ENCODE results near the gene SLC25A22.

SLC25A22 gene

DNA sequence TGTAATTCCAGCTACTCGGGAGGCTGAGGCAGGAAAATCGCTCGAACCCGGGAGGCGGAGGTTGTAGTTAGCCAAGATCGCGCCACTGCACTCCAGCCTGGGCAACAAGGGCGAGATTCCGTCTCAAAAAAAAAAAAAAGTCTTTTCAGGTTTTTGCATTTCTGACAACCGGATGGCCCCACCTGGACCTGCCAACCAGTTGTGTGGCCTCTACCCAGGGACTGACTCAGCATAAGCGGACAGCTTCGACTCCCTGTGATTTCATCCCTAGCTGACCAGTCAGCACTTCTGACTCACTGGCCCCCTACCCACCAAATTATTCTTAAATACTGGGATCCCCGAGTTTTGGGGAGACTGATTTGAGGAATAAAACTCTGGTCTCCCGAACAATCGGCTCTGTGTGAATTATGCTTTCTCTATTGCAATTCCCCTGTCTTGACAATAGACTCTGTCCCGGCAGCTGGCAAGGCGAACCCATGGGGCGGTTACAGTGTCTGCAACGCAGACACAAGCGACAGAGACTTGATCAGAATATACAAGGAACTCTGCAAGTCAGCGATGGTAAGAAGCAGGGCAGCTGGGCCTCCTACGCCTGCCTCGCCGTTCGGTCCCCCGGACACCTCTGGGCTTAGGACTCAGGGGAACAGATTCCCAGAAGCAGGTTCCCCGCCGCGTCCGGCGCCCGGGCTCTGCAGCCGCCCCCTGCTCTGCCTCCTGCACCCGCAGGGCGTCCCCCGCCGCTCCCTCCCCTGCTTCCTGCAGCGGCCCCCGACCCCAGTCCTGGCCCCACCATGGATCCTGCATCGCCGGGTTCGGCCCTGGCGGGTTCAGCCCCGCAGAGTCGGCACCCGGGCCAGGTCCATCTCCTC, 51.6 kb downstream of the SLC25A22 start:
- Histone ChIP-seq H3K27me3 (ENCODE audit: insufficient read depth, low read length) (no peaks in the 10 kb centered on the region), H3K27ac (ENCODE audit: low read depth, low read length) (peak overlapping the region; percentile 93), H3K9ac (ENCODE audit: low read depth, low read length) (peak overlapping the region; percentile 80), H3K4me3 (ENCODE audit: low read length) (peak overlapping the region; percentile 80), H3K36me3 (ENCODE audit: insufficient read depth, low read length) (no peaks in the 10 kb centered on the region), H3K9me3 (ENCODE audit: insufficient read depth, low read depth, low read length) (no peaks in the 10 kb centered on the region), H3K4me1 (ENCODE audit: insufficient read depth, low read length) (peaks cover 17% of the 10 kb centered on the region; the same call in 1 of the 2 replicates)
- 23% methylated on average over 46 of the region's 46 CpGs for WGBS

DNA sequence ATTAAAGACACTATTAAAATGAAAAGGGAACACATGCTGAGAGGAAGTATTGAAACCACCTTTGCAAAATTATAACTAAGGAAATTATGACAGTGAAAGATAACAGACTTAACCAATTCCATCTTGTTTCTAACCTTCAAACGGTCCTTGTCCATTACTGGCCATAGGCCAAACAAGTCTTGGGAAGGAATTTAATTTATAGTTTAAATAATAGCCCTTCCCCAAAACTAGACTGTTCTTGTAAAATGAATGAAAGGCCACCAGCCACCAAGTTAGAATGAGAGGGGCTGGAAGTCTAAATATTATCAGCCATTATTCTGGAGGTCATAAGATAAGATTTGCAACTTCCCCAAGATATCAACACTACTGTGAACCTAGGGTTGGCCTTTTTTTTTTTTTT, 52.7 kb downstream of the SLC25A22 start:
- H3K9me3 ChIP-seq (ENCODE audit: insufficient read depth, low read depth, low read length), result no peaks in the 10 kb centered on the region
- no peaks in the 10 kb centered on the region for H3K27me3 ChIP-seq (ENCODE audit: insufficient read depth, low read length)
- H3K27ac ChIP-seq (ENCODE audit: low read depth, low read length), result no peak overlapping the region
- H3K4me1 ChIP-seq (ENCODE audit: insufficient read depth, low read length), result peaks cover 17% of the 10 kb centered on the region; the same call in 1 of the 2 replicates
- no peak overlapping the region for H3K9ac ChIP-seq (ENCODE audit: low read depth, low read length)
- H3K36me3 ChIP-seq (ENCODE audit: insufficient read depth, low read length), result no peaks in the 10 kb centered on the region
- no peak overlapping the region for H3K4me3 ChIP-seq (ENCODE audit: low read length)
- no CpG with 5 or more reads among the region's 1 CpG for WGBS

DNA sequence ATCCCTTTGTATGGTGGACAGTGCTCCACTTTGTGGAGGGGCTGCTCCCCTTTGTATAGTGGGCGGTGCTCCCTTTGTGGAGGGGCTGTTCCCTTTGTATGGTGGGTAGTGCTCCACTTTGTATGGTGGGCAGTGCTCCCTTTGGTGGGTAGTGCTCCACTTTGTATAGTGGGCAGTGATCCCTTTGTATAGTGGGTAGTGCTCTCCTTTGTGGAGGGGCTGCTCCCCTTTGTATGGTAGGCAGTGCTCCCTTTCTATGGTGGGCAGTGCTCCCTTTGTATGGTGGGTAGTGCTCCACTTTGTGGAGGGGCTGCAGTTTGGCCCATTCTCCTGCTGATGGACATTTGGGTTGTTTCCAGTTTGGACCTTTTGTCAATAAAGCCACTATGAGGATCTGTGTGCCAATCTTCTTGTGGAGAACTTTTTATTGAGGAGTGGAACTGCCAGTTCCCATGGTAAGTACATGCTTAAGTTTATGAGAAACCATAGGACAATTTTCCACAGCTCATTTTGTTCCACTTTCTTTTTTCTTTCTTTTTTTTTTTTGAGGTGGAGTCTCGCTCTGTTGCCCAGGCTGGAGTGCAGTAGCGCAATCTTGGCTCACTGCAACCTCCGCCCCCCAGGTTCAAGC, 55.4 kb downstream of the SLC25A22 start:
- H3K4me3 ChIP-seq (ENCODE audit: low read length), result no peak overlapping the region
- H3K36me3 ChIP-seq (ENCODE audit: insufficient read depth, low read length), result no peaks in the 10 kb centered on the region
- no peak overlapping the region; the same call in 1 of the 2 replicates for H3K9ac ChIP-seq (ENCODE audit: low read depth, low read length)
- H3K27ac ChIP-seq (ENCODE audit: low read depth, low read length), result peak overlapping the region; percentile 41; the same call in 1 of the 2 replicates
- 85% methylated on average over 4 of the region's 4 CpGs for WGBS
- peaks cover 10% of the 10 kb centered on the region; the same call in 1 of the 2 replicates for H3K4me1 ChIP-seq (ENCODE audit: insufficient read depth, low read length)
- no peaks in the 10 kb centered on the region for H3K27me3 ChIP-seq (ENCODE audit: insufficient read depth, low read length)
- H3K9me3 ChIP-seq (ENCODE audit: insufficient read depth, low read depth, low read length), result no peaks in the 10 kb centered on the region

DNA sequence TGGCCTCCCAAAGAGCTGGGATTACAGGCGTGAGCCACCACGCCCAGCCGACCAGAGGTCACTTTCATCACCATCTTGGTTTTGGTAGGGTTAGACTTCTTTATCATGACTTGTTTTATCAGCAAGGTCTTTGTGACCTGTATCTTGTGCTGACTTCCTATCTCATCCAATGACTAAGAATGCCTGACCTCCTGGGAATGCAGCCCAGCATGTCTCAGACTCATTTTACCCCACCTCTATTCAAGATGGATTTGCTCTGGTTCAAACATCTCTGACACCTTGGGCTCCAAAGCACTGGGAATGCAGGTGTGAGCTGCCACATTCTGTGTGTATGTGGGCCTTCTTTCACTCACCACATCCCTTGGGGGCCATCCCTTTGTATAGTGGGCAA, 55.9 kb downstream of the SLC25A22 start:
- WGBS, result 96% methylated on average over 3 of the region's 3 CpGs
- H3K9me3 ChIP-seq (ENCODE audit: insufficient read depth, low read depth, low read length), result no peaks in the 10 kb centered on the region
- H3K4me3 ChIP-seq (ENCODE audit: low read length), result no peak overlapping the region
- H3K36me3 ChIP-seq (ENCODE audit: insufficient read depth, low read length), result no peaks in the 10 kb centered on the region
- H3K27me3 ChIP-seq (ENCODE audit: insufficient read depth, low read length), result no peaks in the 10 kb centered on the region
- H3K9ac ChIP-seq (ENCODE audit: low read depth, low read length), result no peak overlapping the region
- H3K4me1 ChIP-seq (ENCODE audit: insufficient read depth, low read length), result peaks cover 10% of the 10 kb centered on the region; the same call in 1 of the 2 replicates
- no peak overlapping the region for H3K27ac ChIP-seq (ENCODE audit: low read depth, low read length)

Data from HUES64 (cell line).